8988T (cell line): ENCODE measurements around the gene NAXD.
"Not testable (repeated sequence)": the region's sequence is repeated elsewhere in the genome, so short reads cannot be mapped to it uniquely, and the experiment has no call there.

ENCODE experiments used
- DNase-seq: peaks from one replicate; pipeline ENCODE4 v3.0.0; 2011

Gene NAXD

GRCh38 chr13:110597041-110597689 lies 18.2 kb upstream of the NAXD start:
- no peak for DNase-seq

- no peak for DNase-seq
Measured at GRCh38 chr13:110600261-110600819, 15.0 kb upstream of the NAXD start.

GRCh38 chr13:110600980-110601379 lies 14.4 kb upstream of the NAXD start:
- no peak for DNase-seq

GRCh38 chr13:110605132-110605531 lies 10.2 kb upstream of the NAXD start:
- no peak for DNase-seq

GRCh38 chr13:110606281-110606680 lies 9.1 kb upstream of the NAXD start:
- DNase-seq = not testable (repeated sequence)

- DNase-seq = no peak
Measured at GRCh38 chr13:110607675-110608224, 7.6 kb upstream of the NAXD start.

GRCh38 chr13:110610955-110611595 lies 4.3 kb upstream of the NAXD start:
- DNase-seq = no peak

GRCh38 chr13:110615005-110615321 lies 382 bp upstream of the NAXD start:
- DNase-seq = no peak

- DNase-seq = no peak
Measured at GRCh38 chr13:110616103-110617101, 1.1 kb downstream of the NAXD start.

GRCh38 chr13:110617321-110618072 lies 2.2 kb downstream of the NAXD start:
- DNase-seq = no peak

- DNase-seq = no peak
Measured at GRCh38 chr13:110618167-110618566, 2.8 kb downstream of the NAXD start.

- no peak for DNase-seq
Measured at GRCh38 chr13:110618780-110619179, 3.4 kb downstream of the NAXD start.

GRCh38 chr13:110620596-110620995 lies 5.3 kb downstream of the NAXD start:
- DNase-seq = no peak

GRCh38 chr13:110624766-110625756 lies 9.7 kb downstream of the NAXD start:
- no peak for DNase-seq

- no peak for DNase-seq
Measured at GRCh38 chr13:110625771-110626321, 10.5 kb downstream of the NAXD start.

GRCh38 chr13:110626521-110626920 lies 11.2 kb downstream of the NAXD start:
- DNase-seq = no peak

- no peak for DNase-seq
Measured at GRCh38 chr13:110627351-110627750, 12.0 kb downstream of the NAXD start.

- no peak for DNase-seq
Measured at GRCh38 chr13:110627761-110628476, 12.6 kb downstream of the NAXD start.

- DNase-seq = no peak
Measured at GRCh38 chr13:110628477-110628793, 13.1 kb downstream of the NAXD start.
